Activated CD4-positive, alpha-beta T cell treated with anti-CD3 and anti-CD28 coated beads for 36 hours (primary cell): ENCODE measurements around the gene MUTYH. TPM values are rescaled to one million over a fixed set of nuclear protein-coding genes. Genes with fewer than 3 reads are reported as not detected.

Experiments
- total RNA-seq, 2 experiments: library from RNA; stranded (reverse); gene quantifications; one replicate each; pipeline ENCODE4 v1.2.3, GENCODE V29; 2021

Gene MUTYH
- total RNA-seq, 2 experiments from 2014 or later = 48.6 to 53.7 TPM

Other genes with a start within 250 kb of the MUTYH start
- gene ZSWIM5, start 133.8 kb downstream of the MUTYH start, total RNA-seq = under 1 TPM; 0.63 to 0.69 TPM
- 10 to 100 TPM; 12.7 to 17.9 TPM for gene HPDL, start 13.5 kb downstream of the MUTYH start, total RNA-seq
- gene TOE1, start 270 bp downstream of the MUTYH start, total RNA-seq = 10 to 100 TPM; 29.8 to 42.3 TPM
- gene TESK2, start 150.7 kb upstream of the MUTYH start, total RNA-seq = 1 to 10 TPM; 3.1 to 3.3 TPM
- 1 to 10 TPM; 3.5 to 4.4 TPM for gene CCDC163, start 159.6 kb upstream of the MUTYH start, total RNA-seq
- gene MMACHC, start 159.9 kb upstream of the MUTYH start, total RNA-seq = 1 to 10 TPM; 8.1 to 9.6 TPM
- 100 to 1,000 TPM; 473 to 580 TPM for gene PRDX1, start 181.4 kb upstream of the MUTYH start, total RNA-seq
- gene AKR1A1, start 210.4 kb upstream of the MUTYH start, total RNA-seq = 100 to 1,000 TPM; 140 to 181 TPM
- gene NASP, start 243.6 kb upstream of the MUTYH start, total RNA-seq = 100 to 1,000 TPM; 228 to 282 TPM